ENCODE data around the gene EPG5. TPM values are rescaled to one million over a fixed set of nuclear protein-coding genes. Genes with fewer than 3 reads are reported as not detected.

The EPG5 gene
- total and polyA plus RNA-seq, 2 experiments from 2014 or later, result 4.6 to 32.1 TPM

DNA sequence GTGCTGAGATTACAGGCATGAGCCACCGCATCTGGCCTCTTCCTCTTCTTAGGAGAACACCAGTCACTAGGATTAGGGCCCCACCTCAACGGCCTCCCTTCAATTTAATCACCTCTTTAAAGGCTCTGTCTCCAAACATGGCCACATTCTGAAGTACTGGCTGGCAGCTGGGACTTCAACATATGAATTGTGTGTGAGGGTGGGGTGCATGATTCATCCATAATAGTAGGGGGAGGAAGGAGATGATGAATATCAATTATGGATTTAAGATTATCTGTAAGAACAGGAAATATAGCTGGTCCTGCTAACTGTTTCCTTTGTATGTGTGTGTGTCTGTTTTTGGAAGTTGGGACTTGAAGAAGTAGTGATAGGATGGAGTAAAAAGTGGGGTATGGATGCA is 14.7 kb upstream of the EPG5 start:
- Histone ChIP-seq H4K20me1 (ENCODE audit: insufficient read depth, poor library complexity, severe bottlenecking) (no peaks in the 10 kb centered on the region), H3K79me2 (no peaks in the 10 kb centered on the region), H3K36me3 (replicated peaks; ENCODE audit: insufficient read depth, low read depth) (no peaks in the 10 kb centered on the region), H3K4me1 (ENCODE audit: insufficient read depth) (peaks cover 4% of the 10 kb centered on the region), H2AFZ (no peak overlapping the region), H3K4me3 (no peak overlapping the region), H3K4me2 (no peak overlapping the region), H3K27me3 (no peaks in the 10 kb centered on the region), H3K9me2 (replicated peaks; ENCODE audit: insufficient read depth) (no peaks in the 10 kb centered on the region), H3K9me3 (ENCODE audit: low read depth) (no peaks in the 10 kb centered on the region), H3K27ac (no peak overlapping the region)
- WGBS (ENCODE audit: low lambda C conversion rate, missing lambda C conversion rate), result 82% methylated on average over 2 of the region's 2 CpGs
- TF ChIP-seq EZH2 (IDR thresholded peaks at IDR 0.05; ENCODE audit: borderline replicate concordance), result no peak
- TF ChIP-seq EZH2phosphoT487 (IDR thresholded peaks at IDR 0.05; ENCODE audit: low read depth, severe bottlenecking, unreplicated experiment), result no peak
- TF ChIP-seq, protein P1, sequence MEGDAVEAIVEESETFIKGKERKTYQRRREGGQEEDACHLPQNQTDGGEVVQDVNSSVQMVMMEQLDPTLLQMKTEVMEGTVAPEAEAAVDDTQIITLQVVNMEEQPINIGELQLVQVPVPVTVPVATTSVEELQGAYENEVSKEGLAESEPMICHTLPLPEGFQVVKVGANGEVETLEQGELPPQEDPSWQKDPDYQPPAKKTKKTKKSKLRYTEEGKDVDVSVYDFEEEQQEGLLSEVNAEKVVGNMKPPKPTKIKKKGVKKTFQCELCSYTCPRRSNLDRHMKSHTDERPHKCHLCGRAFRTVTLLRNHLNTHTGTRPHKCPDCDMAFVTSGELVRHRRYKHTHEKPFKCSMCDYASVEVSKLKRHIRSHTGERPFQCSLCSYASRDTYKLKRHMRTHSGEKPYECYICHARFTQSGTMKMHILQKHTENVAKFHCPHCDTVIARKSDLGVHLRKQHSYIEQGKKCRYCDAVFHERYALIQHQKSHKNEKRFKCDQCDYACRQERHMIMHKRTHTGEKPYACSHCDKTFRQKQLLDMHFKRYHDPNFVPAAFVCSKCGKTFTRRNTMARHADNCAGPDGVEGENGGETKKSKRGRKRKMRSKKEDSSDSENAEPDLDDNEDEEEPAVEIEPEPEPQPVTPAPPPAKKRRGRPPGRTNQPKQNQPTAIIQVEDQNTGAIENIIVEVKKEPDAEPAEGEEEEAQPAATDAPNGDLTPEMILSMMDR (IDR thresholded peaks at IDR 0.05; ENCODE audit: poor library complexity), result no peak
- DNase-seq (ENCODE audit: low spot score), result no peak

DNA sequence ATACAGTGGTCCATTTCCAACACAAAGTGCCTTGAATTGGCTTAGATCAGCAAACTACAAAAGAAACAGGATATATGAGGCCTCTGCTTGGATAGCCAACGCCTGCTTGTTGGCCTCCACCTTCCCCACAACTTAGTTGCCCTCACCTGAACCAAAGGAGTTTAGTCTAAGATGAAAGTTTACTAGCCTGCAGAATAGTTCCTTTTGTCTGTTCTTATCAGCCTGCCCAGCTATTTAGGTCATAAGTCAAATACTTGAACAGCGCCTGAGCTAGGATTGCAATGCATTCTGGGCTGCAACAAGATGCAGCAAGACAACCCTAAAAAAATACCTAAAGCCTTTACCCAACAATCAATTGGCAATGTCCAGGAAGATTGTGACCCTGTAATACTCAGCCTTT is 13.1 kb upstream of the EPG5 start:
- H3K27ac ChIP-seq, result no peak overlapping the region
- no peak overlapping the region for H3K4me3 ChIP-seq
- H2AFZ ChIP-seq, result no peak overlapping the region
- peaks cover 4% of the 10 kb centered on the region for H3K4me1 ChIP-seq (ENCODE audit: insufficient read depth)
- no peaks in the 10 kb centered on the region for H3K36me3 ChIP-seq (replicated peaks; ENCODE audit: insufficient read depth, low read depth)
- DNase-seq (ENCODE audit: low spot score), result peak; percentile 24
- 39% methylated on average over 2 of the region's 2 CpGs for WGBS (ENCODE audit: low lambda C conversion rate, missing lambda C conversion rate)
- no peaks in the 10 kb centered on the region for H4K20me1 ChIP-seq (ENCODE audit: insufficient read depth, poor library complexity, severe bottlenecking)
- TF ChIP-seq, protein P1 (IDR thresholded peaks at IDR 0.05; ENCODE audit: poor library complexity), result no peak
- TF ChIP-seq EZH2phosphoT487 (IDR thresholded peaks at IDR 0.05; ENCODE audit: low read depth, severe bottlenecking, unreplicated experiment) (no peak), EZH2 (IDR thresholded peaks at IDR 0.05; ENCODE audit: borderline replicate concordance) (no peak)
- no peaks in the 10 kb centered on the region for H3K9me3 ChIP-seq (ENCODE audit: low read depth)
- no peaks in the 10 kb centered on the region for H3K27me3 ChIP-seq
- no peaks in the 10 kb centered on the region for H3K9me2 ChIP-seq (replicated peaks; ENCODE audit: insufficient read depth)
- H3K79me2 ChIP-seq, result no peaks in the 10 kb centered on the region
- no peak overlapping the region for H3K4me2 ChIP-seq

DNA sequence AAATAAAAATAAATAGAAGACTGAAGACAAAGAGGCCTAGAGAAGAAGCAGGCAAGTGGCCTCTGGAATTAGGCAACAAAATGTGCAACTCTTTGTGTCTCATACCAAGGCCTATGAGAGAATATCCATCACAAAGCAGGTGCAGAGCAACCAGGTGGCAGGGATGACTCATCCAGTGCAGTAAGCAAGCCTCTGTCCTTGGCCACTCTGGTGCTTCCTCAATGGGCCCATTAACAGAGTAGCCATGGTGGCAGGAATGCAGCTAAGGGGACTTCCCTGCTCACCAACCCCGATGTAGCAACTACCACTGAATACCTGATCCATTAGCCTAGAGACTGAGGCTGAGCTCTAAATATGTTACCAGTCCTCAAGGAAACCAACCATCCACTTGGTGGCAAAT is 11.0 kb upstream of the EPG5 start:
- 69% methylated on average over 1 of the region's 1 CpG for WGBS (ENCODE audit: low lambda C conversion rate, missing lambda C conversion rate)
- Histone ChIP-seq H3K4me1 (ENCODE audit: insufficient read depth) (peaks cover 4% of the 10 kb centered on the region), H3K36me3 (replicated peaks; ENCODE audit: insufficient read depth, low read depth) (no peaks in the 10 kb centered on the region), H3K4me3 (no peak overlapping the region), H3K27ac (no peak overlapping the region), H2AFZ (no peak overlapping the region), H3K9me3 (ENCODE audit: low read depth) (no peaks in the 10 kb centered on the region), H4K20me1 (ENCODE audit: insufficient read depth, poor library complexity, severe bottlenecking) (no peaks in the 10 kb centered on the region), H3K4me2 (no peak overlapping the region), H3K27me3 (no peaks in the 10 kb centered on the region), H3K79me2 (no peaks in the 10 kb centered on the region), H3K9me2 (replicated peaks; ENCODE audit: insufficient read depth) (no peaks in the 10 kb centered on the region)
- TF ChIP-seq, protein P1 (IDR thresholded peaks at IDR 0.05; ENCODE audit: poor library complexity), result no peak
- TF ChIP-seq EZH2phosphoT487 (IDR thresholded peaks at IDR 0.05; ENCODE audit: low read depth, severe bottlenecking, unreplicated experiment), result no peak
- TF ChIP-seq EZH2 (IDR thresholded peaks at IDR 0.05; ENCODE audit: borderline replicate concordance), result no peak
- peak; percentile 40 for DNase-seq (ENCODE audit: low spot score)

DNA sequence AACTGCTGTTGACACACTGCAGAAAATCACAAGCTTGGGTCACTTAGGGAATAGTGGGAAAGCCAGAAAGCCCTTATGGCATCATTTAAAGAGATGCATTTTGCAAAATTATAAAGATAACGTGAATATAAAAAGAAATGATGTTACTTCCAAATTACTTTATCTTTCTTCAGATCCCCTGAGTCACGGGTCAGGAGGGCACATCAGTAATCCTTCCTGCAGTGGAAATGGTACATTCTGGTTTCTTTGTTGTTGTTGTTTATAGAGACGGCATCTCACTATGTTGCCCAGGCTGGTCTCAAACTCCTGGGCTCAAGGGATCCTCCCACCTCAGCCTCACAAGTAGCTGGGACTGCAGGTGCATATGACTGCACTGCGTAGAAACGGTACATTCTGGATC is 9.8 kb upstream of the EPG5 start:
- no peak for DNase-seq (ENCODE audit: low spot score)
- WGBS (ENCODE audit: low lambda C conversion rate, missing lambda C conversion rate), result 85% methylated on average over 5 of the region's 5 CpGs
- no peak overlapping the region for H3K4me3 ChIP-seq
- no peaks in the 10 kb centered on the region for H3K27me3 ChIP-seq
- H3K79me2 ChIP-seq, result no peaks in the 10 kb centered on the region
- peaks cover 4% of the 10 kb centered on the region for H3K4me1 ChIP-seq (ENCODE audit: insufficient read depth)
- no peak overlapping the region for H2AFZ ChIP-seq
- H3K9me2 ChIP-seq (replicated peaks; ENCODE audit: insufficient read depth), result no peaks in the 10 kb centered on the region
- no peaks in the 10 kb centered on the region for H3K9me3 ChIP-seq (ENCODE audit: low read depth)
- no peaks in the 10 kb centered on the region for H3K36me3 ChIP-seq (replicated peaks; ENCODE audit: insufficient read depth, low read depth)
- H3K4me2 ChIP-seq, result no peak overlapping the region
- TF ChIP-seq EZH2 (IDR thresholded peaks at IDR 0.05; ENCODE audit: borderline replicate concordance) (no peak), EZH2phosphoT487 (IDR thresholded peaks at IDR 0.05; ENCODE audit: low read depth, severe bottlenecking, unreplicated experiment) (no peak)
- TF ChIP-seq, protein P1 (IDR thresholded peaks at IDR 0.05; ENCODE audit: poor library complexity), result no peak
- no peak overlapping the region for H3K27ac ChIP-seq
- H4K20me1 ChIP-seq (ENCODE audit: insufficient read depth, poor library complexity, severe bottlenecking), result no peaks in the 10 kb centered on the region
